ENCODE data around the gene BMPR1A. TPM values are rescaled to one million over a fixed set of nuclear protein-coding genes. Genes with fewer than 3 reads are reported as not detected.

The BMPR1A gene
- total and polyA plus RNA-seq, 2 of the 4 experiments (the other 2 are of a cell fraction) = 15.9 to 93.7 TPM

- Histone ChIP-seq H3K9me3 (ENCODE audit: control insufficient read depth, insufficient read depth, low read length) (no peaks in the 10 kb centered on the region), H2BK120ac (ENCODE audit: low read depth, low read length) (peak overlapping the region; percentile 96), H2BK15ac (ENCODE audit: low read depth, low read length) (peak overlapping the region; percentile 57; the same call in 1 of the 3 replicates), H3K23ac (ENCODE audit: low read depth, low read length) (peak overlapping the region; percentile 97), H3K9me1 (ENCODE audit: insufficient read depth, low read length) (peaks cover 6% of the 10 kb centered on the region), H3K4me1 (ENCODE audit: control insufficient read depth, insufficient read depth, low read length) (peaks cover 2% of the 10 kb centered on the region; the same call in 1 of the 2 replicates), H3K4ac (ENCODE audit: low read depth, low read length) (peak overlapping the region; percentile 99), H3K4me2 (ENCODE audit: low read depth, low read length) (peak overlapping the region; percentile 89), H2AK9ac (replicated peaks; ENCODE audit: low read depth, low read length, poor library complexity) (peak overlapping the region; percentile 99), H3K36me3 (ENCODE audit: control insufficient read depth, insufficient read depth, low read length) (no peaks in the 10 kb centered on the region), H2BK20ac (ENCODE audit: low read depth, low read length) (peak overlapping the region; percentile 82), H3K56ac (ENCODE audit: extremely low read depth, insufficient read depth, low read length) (peak overlapping the region; percentile 98), H3K4me3 (ENCODE audit: insufficient read depth, low read depth, low read length) (peak overlapping the region; percentile 74), H4K5ac (ENCODE audit: low read depth, low read length) (peak overlapping the region; percentile 63), H2AFZ (replicated peaks; ENCODE audit: low read length, poor library complexity) (peak overlapping the region; percentile 96), H4K8ac (ENCODE audit: low read depth in 2 of 2, low read length in 2 of 2) (peak overlapping the region; percentile 62 to 92), H3K27me3 (ENCODE audit: control insufficient read depth, insufficient read depth, low read length) (no peaks in the 10 kb centered on the region), H3K27ac (ENCODE audit: insufficient read depth, low read length) (peak overlapping the region; percentile 98), H4K91ac (ENCODE audit: insufficient read depth, low read depth, low read length) (peak overlapping the region; percentile 88), H2AK5ac (ENCODE audit: low read depth, low read length) (peak overlapping the region; percentile 79), H3K9ac (ENCODE audit: low read depth, low read length) (peak overlapping the region; percentile 96), H4K20me1 (ENCODE audit: insufficient read depth, low read length) (peaks cover 21% of the 10 kb centered on the region; the same call in 1 of the 2 replicates), H3K14ac (replicated peaks; ENCODE audit: low read depth, low read length) (peak overlapping the region; percentile 99), H3K79me1 (ENCODE audit: low read depth in 1 of 2, low read length in 2 of 2) (peaks cover 11 to 48% of the 10 kb centered on the region in 2 experiments), H2BK5ac (ENCODE audit: low read depth, low read length, poor library complexity, severe bottlenecking) (peak overlapping the region; percentile 96), H3K18ac (ENCODE audit: low read depth, low read length) (peak overlapping the region; percentile 88)
- in situ Hi-C loops (cut with MboI; ENCODE audit: low sequenced_read_pairs) (no loop called here), dilution Hi-C loops (cut with HindIII; ENCODE audit: low sequenced_read_pairs, unreplicated experiment) (no loop called here), intact Hi-C loops (cut with micrococcal nuclease) (loop anchor here (2.0 to 5.0 kb wide), 2 partner anchors 67 to 111 kb away; no protein-coding TSS in a partner anchor)
- TF ChIP-seq BHLHE40 (IDR thresholded peaks at IDR 0.05; ENCODE audit: low read depth, low read length) = no peak; the same call in 1 of the 2 replicates
- TF ChIP-seq POLR2A (IDR thresholded peaks at IDR 0.05; ENCODE audit: low read depth, low read length) = peak; percentile 83
- peak; percentile 44; the same call in 1 of the 2 replicates for TF ChIP-seq CHD1 (IDR thresholded peaks at IDR 0.05; ENCODE audit: low read depth, low read length)
- TF ChIP-seq RFX5 (IDR thresholded peaks at IDR 0.05; ENCODE audit: low read depth, low read length) = no peak
- TF ChIP-seq FOS (IDR thresholded peaks at IDR 0.05; ENCODE audit: low read depth, low read length) = 0 out of 2 replicates have a peak, but pooled peaks have one; percentile 17
- TF ChIP-seq MAZ (IDR thresholded peaks at IDR 0.05; ENCODE audit: borderline replicate concordance, low read depth, low read length) = peak; percentile 68
- 0 out of 2 replicates have a peak, but pooled peaks have one; percentile 36 for TF ChIP-seq MXI1 (IDR thresholded peaks at IDR 0.05; ENCODE audit: borderline replicate concordance, low read depth, low read length)
- TF ChIP-seq CTCF (conservative IDR thresholded peaks at IDR 0.05; ENCODE audit: low read depth, low read length) = no peak
- TF ChIP-seq RCOR1 (IDR thresholded peaks at IDR 0.05; ENCODE audit: insufficient replicate concordance, low read length) = no peak
- POLR2A ChIA-PET (ENCODE audit: unreplicated experiment) = interaction anchor here (0.5 to 0.6 kb wide), 2 partner anchors 132 to 145 kb away, joined by 4 to 6 read pairs; no protein-coding TSS in a partner anchor
- ATAC-seq (ENCODE audit: low read depth) (peak; percentile 91), DNase-seq (peak; percentile 82)
- CTCF ChIA-PET = interaction anchor here (0.8 kb wide), 1 partner anchor 15 kb away, joined by 3 read pairs; no protein-coding TSS in a partner anchor
- no TSS peak for BruUV-seq (replicated peaks)
- WGBS, 2 experiments (ENCODE audit: extremely low coverage in 2 of 2, insufficient read length in 1 of 2) = 0% methylated on average over 24 of the region's 89 CpGs; no CpG with 5 or more reads in 1 of the 2 experiments
Measured at GRCh38 chr10:86755740-86756510, 494 bp upstream of the BMPR1A start.
